Liver (tissue), 9 donors: ENCODE results near the gene SASH1. TPM values are rescaled to one million over a fixed set of nuclear protein-coding genes. Genes with fewer than 3 reads are reported as not detected.

Source experiments
- DNase-seq: peaks from one replicate; pipeline ENCODE4 v3.0.0-alpha.2; 2017; ENCODE audit warnings: low spot score
- H3K27ac ChIP-seq, 2 donors: one replicate each; pipeline ENCODE4 v1.7.0; 2013; ENCODE audit warnings: inconsistent platforms in 2 of 2, low read length in 2 of 2, control low read depth in 1 of 2, low read depth in 1 of 2, mild to moderate bottlenecking in 1 of 2
- H3K27me3 ChIP-seq, 4 donors: one replicate each; pipeline versions ENCODE4 v1.6.1 to v1.7.0; 2013; ENCODE audit warnings: low read length in 3 of 4, inconsistent platforms in 1 of 4, mild to moderate bottlenecking in 1 of 4, moderate library complexity in 1 of 4; ENCODE audit not compliant: control insufficient read depth in 4 of 4, insufficient read depth in 4 of 4
- H3K36me3 ChIP-seq, 4 donors: one replicate each; pipeline versions ENCODE4 v1.6.1 to v1.7.0; 2013; ENCODE audit warnings: low read length in 3 of 4, mild to moderate bottlenecking in 3 of 4, low read depth in 1 of 4, moderate library complexity in 1 of 4; ENCODE audit not compliant: control insufficient read depth in 4 of 4, insufficient read depth in 3 of 4
- H3K4me1 ChIP-seq, 4 donors: one replicate each; pipeline versions ENCODE4 v1.6.1 to v1.7.0; 2013; ENCODE audit warnings: low read length in 3 of 4, mild to moderate bottlenecking in 3 of 4, moderate library complexity in 1 of 4; ENCODE audit not compliant: control insufficient read depth in 4 of 4, insufficient read depth in 4 of 4
- H3K4me3 ChIP-seq, 3 donors: one replicate each; pipeline versions ENCODE4 v1.6.1 to v1.7.0; 2013; ENCODE audit warnings: low read length in 3 of 3, control low read depth in 1 of 3, low read depth in 1 of 3, mild to moderate bottlenecking in 1 of 3
- H3K9ac ChIP-seq, 2 donors: one replicate each; pipeline ENCODE4 v1.7.0; 2013; ENCODE audit warnings: low read length in 2 of 2, mild to moderate bottlenecking in 2 of 2, moderate library complexity in 2 of 2, control low read depth in 1 of 2, low read depth in 1 of 2
- H3K9me3 ChIP-seq, 4 donors: one replicate each; pipeline versions ENCODE4 v1.6.1 to v1.7.0; 2013; ENCODE audit warnings: low read length in 3 of 4; ENCODE audit not compliant: control insufficient read depth in 4 of 4
- ATF3 ChIP-seq: IDR thresholded peaks from 2 replicates; pipeline ENCODE4 v1.6.1; 2016; ENCODE audit warnings: antibody characterized with exemption
- CTCF ChIP-seq: fragments of 150-350 bp; IDR thresholded peaks from 2 replicates; pipeline ENCODE4 v1.5.1; 2017; ENCODE audit warnings: improper control_type of control experiment, low read depth, low read length; ENCODE audit not compliant: missing input control
- FOXA1 ChIP-seq: IDR thresholded peaks from 2 replicates; pipeline ENCODE4 v1.6.1; 2016; ENCODE audit warnings: antibody characterized with exemption
- FOXA2 ChIP-seq: IDR thresholded peaks from 2 replicates; pipeline ENCODE4 v1.6.1; 2016; ENCODE audit warnings: antibody characterized with exemption
- GABPA ChIP-seq, 2 donors: IDR thresholded peaks in 1 of 2; conservative IDR thresholded peaks in 1 of 2; 2 replicates each; pipeline ENCODE4 v1.6.1; 2016; ENCODE audit warnings: antibody characterized with exemption in 2 of 2, mild to moderate bottlenecking in 1 of 2, moderate library complexity in 1 of 2
- HNF4A ChIP-seq, 2 donors: conservative IDR thresholded peaks; 2 replicates each; pipeline ENCODE4 v1.6.1; 2016; ENCODE audit warnings: antibody characterized with exemption in 2 of 2, mild to moderate bottlenecking in 2 of 2
- HNF4G ChIP-seq: IDR thresholded peaks from 2 replicates; pipeline ENCODE4 v1.6.1; 2016; ENCODE audit warnings: antibody characterized with exemption
- JUND ChIP-seq, 2 donors: IDR thresholded peaks; 2 replicates each; pipeline ENCODE4 v1.6.1; 2016; ENCODE audit warnings: antibody characterized with exemption in 2 of 2
- MAX ChIP-seq: IDR thresholded peaks from 2 replicates; pipeline ENCODE4 v1.6.1; 2016; ENCODE audit warnings: antibody characterized with exemption
- NR2F2 ChIP-seq: IDR thresholded peaks from 2 replicates; pipeline ENCODE4 v1.6.1; 2016; ENCODE audit warnings: antibody characterized with exemption
- RAD21 ChIP-seq, 2 donors: IDR thresholded peaks; 2 replicates each; pipeline ENCODE4 v1.6.1; 2016; ENCODE audit warnings: antibody characterized with exemption in 2 of 2, mild to moderate bottlenecking in 2 of 2
- REST ChIP-seq: IDR thresholded peaks from 2 replicates; pipeline ENCODE4 v1.6.1; 2016; ENCODE audit warnings: antibody characterized with exemption, mild to moderate bottlenecking
- RXRA ChIP-seq, 2 donors: IDR thresholded peaks; 2 replicates each; pipeline ENCODE4 v1.6.1; 2017 to 2018; ENCODE audit warnings: antibody characterized with exemption in 2 of 2, mild to moderate bottlenecking in 1 of 2
- SP1 ChIP-seq: IDR thresholded peaks from 2 replicates; pipeline ENCODE4 v1.6.1; 2018; ENCODE audit warnings: antibody characterized with exemption, mild to moderate bottlenecking
- TAF1 ChIP-seq: conservative IDR thresholded peaks from 2 replicates; pipeline ENCODE4 v1.6.1; 2016; ENCODE audit warnings: antibody characterized with exemption, mild to moderate bottlenecking
- YY1 ChIP-seq: IDR thresholded peaks from 2 replicates; pipeline ENCODE4 v1.6.1; 2016; ENCODE audit warnings: antibody characterized with exemption, mild to moderate bottlenecking
- ZBTB33 ChIP-seq: IDR thresholded peaks from 2 replicates; pipeline ENCODE4 v1.6.1; 2016; ENCODE audit warnings: antibody characterized with exemption
- WGBS: extraction: QIAGEN DNeasy Blood & Tissue Kit; methylation state at CpG from one replicate; pipeline ENCODE4 v1.1.7; 2013; 5-methylcytosine and 5-hydroxymethylcytosine counted together
- polyA plus RNA-seq, 2 donors: library from polyadenylated mRNA; stranded (reverse) in 1 of 2; unstranded in 1 of 2; fragments of 200-250 nt in 1 of 2; fragments of >200 nt in 1 of 2; fragmentation: Nextera tagmentation in 1 of 2; extraction: Ambion mirVana in 1 of 2; gene quantifications; one replicate each; pipeline versions ENCODE4 v1.2.1 to v1.2.3, GENCODE V29; 2013 to 2015
- total RNA-seq, 2 donors: library from RNA; depleted of rRNA; stranded (reverse); fragments of >200 nt; gene quantifications; one replicate each; pipeline ENCODE4 v1.2.3, GENCODE V29; 2014
- donor health status: healthy.
- donor health status: healthy.
- donor health status: healthy.
- donor health status: healthy.
- donor health status: healthy.

Gene SASH1
- total and polyA plus RNA-seq, 4 donors, result 3.5 to 16.4 (median 7.6) TPM

GRCh38 chr6:148415511-148416260 lies 73.0 kb downstream of the SASH1 start:
- WGBS, result 87% methylated on average over 4 of the region's 4 CpGs
- DNase-seq, result no peak
- TF ChIP-seq SP1, result no peak
- no peak for TF ChIP-seq FOXA1
- no peak for TF ChIP-seq GABPA (IDR thresholded peaks at IDR 0.05 in 1 of 2, conservative IDR thresholded peaks at IDR 0.05 in 1 of 2)
- no peak for TF ChIP-seq TAF1

GRCh38 chr6:148416330-148416965 lies 73.8 kb downstream of the SASH1 start:
- no peaks in the 10 kb centered on the region for H3K36me3 ChIP-seq
- no peak overlapping the region for H3K9ac ChIP-seq
- 90% methylated on average over 7 of the region's 7 CpGs for WGBS
- no peak for DNase-seq
- H3K27me3 ChIP-seq, result no peaks in the 10 kb centered on the region
- H3K4me1 ChIP-seq, result peaks cover 0 to 3% (median 0%) of the 10 kb centered on the region in 4 donors
- H3K9me3 ChIP-seq, result no peaks in the 10 kb centered on the region
- H3K27ac ChIP-seq, result no peak overlapping the region
- H3K4me3 ChIP-seq, result no peak overlapping the region
- TF ChIP-seq ATF3, result no peak
- no peak for TF ChIP-seq YY1
- TF ChIP-seq FOXA1, result no peak
- TF ChIP-seq RAD21 (IDR thresholded peaks at IDR 0.05), result no peak
- no peak for TF ChIP-seq FOXA2
- no peak for TF ChIP-seq MAX

More at GRCh38 chr6:148415511-148416260, 73.0 kb downstream of the SASH1 start:
- no peak overlapping the region for H3K27ac ChIP-seq
- H3K4me3 ChIP-seq, result no peak overlapping the region
- peaks cover 0 to 3% (median 0%) of the 10 kb centered on the region in 4 donors for H3K4me1 ChIP-seq
- H3K36me3 ChIP-seq, result no peaks in the 10 kb centered on the region
- no peaks in the 10 kb centered on the region for H3K9me3 ChIP-seq
- H3K9ac ChIP-seq, result no peak overlapping the region
- no peaks in the 10 kb centered on the region for H3K27me3 ChIP-seq

GRCh38 chr6:148417045-148417444 lies 74.4 kb downstream of the SASH1 start:
- Histone ChIP-seq H3K27ac (no peak overlapping the region), H3K4me3 (no peak overlapping the region), H3K27me3 (no peaks in the 10 kb centered on the region), H3K36me3 (no peaks in the 10 kb centered on the region), H3K9me3 (no peaks in the 10 kb centered on the region), H3K9ac (no peak overlapping the region), H3K4me1 (peaks cover 0 to 3% (median 0%) of the 10 kb centered on the region in 4 donors)
- 93% methylated on average over 8 of the region's 8 CpGs for WGBS
- no peak for DNase-seq
- TF ChIP-seq MAX (no peak), TAF1 (no peak), YY1 (no peak), RAD21 (IDR thresholded peaks at IDR 0.05) (no peak), CTCF (no peak), GABPA (IDR thresholded peaks at IDR 0.05 in 1 of 2, conservative IDR thresholded peaks at IDR 0.05 in 1 of 2) (no peak), HNF4G (no peak), NR2F2 (no peak), ATF3 (no peak), SP1 (no peak), FOXA1 (no peak), JUND (IDR thresholded peaks at IDR 0.05) (no peak), HNF4A (conservative IDR thresholded peaks at IDR 0.05) (no peak), REST (no peak), ZBTB33 (no peak), RXRA (IDR thresholded peaks at IDR 0.05) (no peak)
